HG03469 (cell line): ENCODE measurements around the gene OCA2.
"Not testable (repeated sequence)": the region's sequence is repeated elsewhere in the genome, so short reads cannot be mapped to it uniquely, and the experiment has no call there.

ENCODE experiments used
- ATAC-seq: cut with Tn5 transposase; IDR thresholded peaks from one replicate; pipeline ENCODE4 v1.9.1; 2021; ENCODE audit warnings: mild to moderate bottlenecking, moderate library complexity, moderate number of reproducible peaks; ENCODE audit not compliant: unreplicated experiment

The OCA2 gene

DNA sequence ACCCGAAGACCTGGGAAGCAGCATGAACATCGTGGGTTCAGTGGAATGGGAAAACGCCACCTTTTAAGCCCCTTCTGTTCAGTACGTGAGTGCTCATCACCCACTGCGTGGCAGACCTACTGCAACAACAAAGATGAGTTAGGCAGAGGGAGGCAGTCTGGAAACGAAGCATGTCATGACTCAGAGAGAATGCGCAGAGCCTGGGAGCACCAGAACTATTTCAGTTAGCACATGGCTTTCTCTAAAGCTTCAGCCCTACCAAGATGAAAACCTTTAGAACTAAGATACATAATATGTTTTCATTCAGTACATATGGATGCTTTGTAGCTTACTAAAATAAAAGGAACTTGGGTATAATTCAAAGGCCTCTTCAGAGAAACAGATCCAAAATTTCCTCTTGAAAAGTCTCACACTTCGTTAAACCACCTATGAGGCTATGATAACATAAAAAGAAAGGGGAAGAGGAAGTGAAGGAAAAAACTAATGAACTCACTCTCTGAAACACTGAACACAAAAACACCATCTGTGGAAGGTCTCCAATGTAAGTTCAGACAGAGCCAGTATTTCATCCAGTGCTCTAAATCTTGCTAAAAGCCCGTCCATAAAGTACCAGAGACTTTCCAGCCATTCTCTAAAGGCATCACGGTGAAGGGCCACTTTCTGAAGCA lies 140.1 kb downstream of the OCA2 start:
- ATAC-seq: no peak

- no peak for ATAC-seq
Measured at GRCh38 chr15:27956285-27956684, 142.8 kb downstream of the OCA2 start.

- ATAC-seq: no peak
Measured at GRCh38 chr15:27955087-27955486, 144.0 kb downstream of the OCA2 start.

DNA sequence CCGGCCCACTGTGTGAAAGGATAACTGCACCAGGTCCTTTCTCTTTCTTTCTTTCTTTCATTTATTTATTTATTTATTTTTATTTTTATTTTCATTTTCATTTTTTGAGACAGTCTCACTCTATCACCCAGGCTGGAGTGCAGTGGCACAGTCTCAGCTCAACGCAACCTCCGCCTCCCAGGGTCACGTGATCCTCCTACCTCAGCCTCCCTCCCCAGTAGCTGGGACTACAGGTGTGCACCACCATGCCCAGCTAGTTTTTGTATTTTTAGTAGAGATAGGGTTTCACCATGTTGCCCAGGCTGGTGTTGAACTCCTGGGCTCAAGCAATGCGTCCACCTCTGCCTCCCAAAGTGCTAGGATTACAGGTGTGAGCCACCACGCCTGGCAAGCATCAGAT lies 146.5 kb downstream of the OCA2 start:
- not testable (repeated sequence) for ATAC-seq

DNA sequence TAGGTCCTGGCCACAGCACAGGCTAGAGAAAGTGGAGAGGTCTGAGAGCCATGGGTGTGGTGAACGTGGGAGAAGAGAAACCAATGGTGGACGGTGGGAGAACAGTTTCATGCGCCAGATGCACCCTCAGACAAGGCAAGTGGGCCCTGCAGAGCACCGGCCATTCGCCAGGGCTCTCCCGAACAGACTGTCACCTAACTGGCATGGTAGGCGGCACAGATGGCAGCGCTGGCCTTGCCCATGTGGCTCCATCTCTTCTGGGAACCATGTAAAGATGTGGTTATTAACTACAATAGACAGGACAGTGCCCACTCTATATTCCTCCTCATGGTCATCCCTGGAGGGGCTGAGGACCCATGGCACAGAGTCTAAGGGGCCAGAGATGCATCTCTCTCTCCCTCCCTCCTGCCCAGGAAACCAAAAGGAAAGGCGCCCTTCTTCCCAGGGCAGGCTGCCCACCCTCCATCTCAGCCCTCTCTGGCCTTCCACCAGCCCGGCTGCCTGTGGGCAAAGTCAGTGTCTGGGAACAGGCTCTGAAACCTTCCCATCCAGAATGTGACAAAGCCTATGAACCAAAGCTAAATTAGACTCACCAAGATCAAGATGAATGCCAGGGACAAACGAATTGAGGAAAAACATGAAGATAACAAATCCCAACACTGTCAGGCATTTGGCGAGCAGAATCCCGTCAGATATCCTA lies 147.8 kb downstream of the OCA2 start:
- ATAC-seq: no peak

DNA sequence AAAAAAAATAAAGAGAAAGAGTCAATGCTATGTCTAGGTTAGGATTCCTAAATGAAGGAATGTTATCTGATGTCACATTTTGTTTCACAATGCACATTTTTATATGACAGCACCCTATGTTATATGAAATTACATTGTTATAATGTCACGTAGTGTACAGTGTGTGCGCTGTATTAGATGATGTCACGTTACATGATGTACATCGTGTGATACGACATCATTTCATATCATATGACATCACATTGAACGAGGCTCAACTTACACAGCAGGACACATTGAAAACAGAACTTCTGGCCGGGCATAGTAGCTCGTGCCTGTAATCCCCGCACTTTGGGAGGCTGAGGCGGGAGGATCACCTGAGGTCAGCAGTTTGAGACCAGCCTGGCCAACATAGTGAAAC lies 150.0 kb downstream of the OCA2 start:
- no peak for ATAC-seq

GRCh38 chr15:27939246-27939645 lies 159.9 kb downstream of the OCA2 start:
- ATAC-seq: no peak

DNA sequence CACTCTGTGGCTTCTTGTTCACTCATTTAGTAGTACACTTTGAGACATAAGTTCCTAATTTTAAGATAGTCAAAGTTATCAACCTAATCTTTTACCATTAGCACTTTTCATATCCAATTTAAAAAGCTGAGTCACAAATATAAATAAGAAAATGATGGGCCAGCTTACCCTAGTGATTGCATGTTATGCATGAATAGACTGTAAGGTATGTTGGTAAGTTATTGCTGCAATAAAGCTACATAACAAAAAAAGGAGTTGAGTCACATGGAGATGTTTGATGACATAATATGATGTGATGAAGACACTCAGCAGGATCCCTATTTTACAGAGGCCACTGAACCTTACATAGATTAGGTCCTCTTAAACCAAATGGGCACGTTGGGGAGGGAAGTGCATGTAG lies 161.3 kb downstream of the OCA2 start:
- ATAC-seq: no peak

GRCh38 chr15:27936164-27936563 lies 163.0 kb downstream of the OCA2 start:
- ATAC-seq: no peak

- ATAC-seq: no peak
Measured at GRCh38 chr15:27935328-27935727, 163.8 kb downstream of the OCA2 start.

DNA sequence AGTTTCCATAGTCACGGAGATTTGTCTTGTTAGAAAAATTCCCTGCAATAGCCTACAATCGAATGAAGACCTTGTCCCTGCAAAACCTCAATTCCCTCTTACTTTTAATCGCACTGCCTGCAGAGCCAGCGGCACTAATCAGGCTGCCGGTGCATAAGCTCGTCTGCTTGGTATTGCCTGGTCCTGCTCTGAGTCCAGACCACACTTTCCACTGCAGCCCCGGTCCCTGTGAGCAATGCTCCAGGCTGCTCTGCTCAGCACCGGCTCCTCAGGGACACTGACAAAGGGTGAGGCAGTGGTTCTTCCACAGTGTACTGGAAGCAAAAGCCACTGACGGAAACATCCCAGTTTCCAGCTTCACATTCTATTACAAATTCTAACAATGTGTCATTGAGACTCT lies 164.3 kb downstream of the OCA2 start:
- ATAC-seq: no peak

GRCh38 chr15:27933562-27933961 lies 165.6 kb downstream of the OCA2 start:
- ATAC-seq: no peak

DNA sequence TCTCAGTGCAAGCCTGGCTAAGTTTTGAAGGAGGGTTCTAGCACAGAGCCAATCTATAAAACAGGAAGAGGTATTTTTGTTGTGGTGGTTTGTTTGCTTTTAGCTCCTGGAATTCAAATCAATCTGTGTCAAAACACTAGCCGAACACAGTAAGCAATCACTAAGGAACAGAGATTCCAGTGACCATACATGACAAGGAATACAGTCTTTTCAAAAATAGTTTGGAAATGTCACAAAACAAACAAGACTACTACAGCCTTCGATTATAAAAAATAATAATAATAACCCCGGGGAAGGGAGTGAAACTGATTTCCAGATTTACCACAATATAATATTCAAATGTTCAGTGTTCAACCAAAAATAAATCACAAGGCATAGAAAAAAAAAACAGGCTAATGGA lies 166.5 kb downstream of the OCA2 start:
- ATAC-seq: no peak

GRCh38 chr15:27928386-27928785 lies 170.7 kb downstream of the OCA2 start:
- ATAC-seq: no peak

DNA sequence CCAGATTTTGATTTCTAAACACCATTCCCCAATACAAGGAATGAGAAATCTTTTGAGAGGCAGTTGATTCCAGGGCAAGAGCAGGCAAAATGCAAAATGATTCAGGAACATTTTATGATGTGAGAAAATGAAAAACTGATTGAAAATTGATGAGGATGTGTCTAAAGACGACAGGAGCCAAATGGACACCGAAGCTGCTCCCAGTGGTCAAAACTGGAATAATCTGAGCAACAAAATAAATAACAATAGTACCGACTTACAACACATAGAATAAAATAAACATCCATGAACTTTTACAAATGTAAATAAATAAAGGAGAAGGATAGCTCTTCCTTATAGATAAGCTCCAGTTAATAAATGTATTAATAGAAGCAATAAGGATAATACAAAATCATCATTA lies 186.8 kb downstream of the OCA2 start:
- no peak for ATAC-seq

DNA sequence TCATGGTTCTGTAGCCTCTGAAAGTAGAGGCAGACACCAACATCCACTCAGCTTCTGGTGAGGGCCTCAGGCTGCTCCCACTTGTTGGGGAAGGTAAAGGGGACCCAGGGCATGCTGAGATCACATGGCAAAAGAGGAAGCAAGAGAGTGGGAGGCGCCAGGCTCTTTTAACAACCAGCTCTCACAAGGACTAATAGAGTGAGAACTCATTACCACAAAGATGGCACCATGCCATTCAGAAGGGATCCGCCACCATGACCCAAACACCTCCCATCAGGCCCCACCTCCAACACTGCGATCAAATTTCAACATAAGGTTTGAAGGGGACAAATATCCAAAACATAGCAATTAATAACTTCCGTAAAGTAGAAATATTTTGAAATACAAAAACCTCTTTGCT lies 192.3 kb downstream of the OCA2 start:
- ATAC-seq: no peak

- ATAC-seq: no peak
Measured at GRCh38 chr15:27903405-27903804, 195.7 kb downstream of the OCA2 start.

- no peak for ATAC-seq
Measured at GRCh38 chr15:27902680-27903385, 196.3 kb downstream of the OCA2 start.

DNA sequence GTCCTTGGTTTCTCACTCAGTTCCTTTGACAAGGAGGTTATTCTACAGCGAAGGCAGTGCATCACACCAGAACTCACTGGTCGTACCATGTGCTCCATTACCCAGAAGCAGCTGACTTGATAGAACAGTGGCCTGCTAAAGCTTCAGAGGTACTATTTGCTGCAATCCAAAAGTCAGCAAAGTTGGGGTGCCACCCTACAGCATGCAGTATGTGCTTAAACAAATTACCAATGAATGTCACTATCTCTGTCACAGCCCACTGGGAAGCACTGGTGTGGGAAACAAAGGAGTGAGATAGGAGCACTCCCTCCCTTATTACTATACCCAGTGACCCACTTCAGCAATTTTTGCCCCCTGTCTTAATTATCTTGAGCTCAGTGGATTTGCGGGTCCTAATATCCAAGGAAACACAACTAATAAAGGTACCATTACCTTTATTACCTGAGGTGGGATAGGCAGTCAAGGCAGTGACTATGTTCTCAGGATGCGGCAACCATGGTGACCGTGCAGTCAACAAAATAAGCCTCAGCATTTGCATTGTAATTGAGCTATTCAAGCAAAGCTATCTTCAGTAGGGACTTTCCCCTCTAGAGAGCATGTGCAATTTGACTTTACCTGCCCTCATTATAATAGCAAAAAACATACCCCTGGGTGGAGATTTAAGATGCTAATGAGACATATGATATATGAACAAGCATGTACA lies 199.4 kb downstream of the OCA2 start:
- ATAC-seq: no peak

- ATAC-seq: no peak
Measured at GRCh38 chr15:27897481-27897880, 201.6 kb downstream of the OCA2 start.

DNA sequence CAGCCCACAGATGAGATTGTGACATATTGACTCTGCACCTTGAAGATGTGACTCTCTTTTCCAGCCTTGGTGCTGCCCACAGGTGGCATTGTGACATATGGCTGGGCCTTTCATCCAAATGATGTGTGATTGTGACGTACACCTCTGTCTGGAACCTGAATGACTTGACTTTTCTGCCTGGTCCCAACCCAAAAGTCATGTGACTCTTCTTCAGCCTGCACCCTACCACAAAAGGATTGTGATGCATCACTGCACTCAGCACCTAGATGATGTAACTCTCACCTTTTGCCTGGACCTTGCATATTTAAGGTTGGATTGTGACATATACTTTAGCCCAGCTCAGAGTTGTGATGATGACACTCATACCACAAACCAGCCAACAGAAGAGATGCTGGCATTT lies 204.5 kb downstream of the OCA2 start:
- ATAC-seq: no peak

- no peak for ATAC-seq
Measured at GRCh38 chr15:27889258-27889657, 209.9 kb downstream of the OCA2 start.
